HEK293 (cell line): ENCODE results near the gene MYH7B.

Experiments
- ZNF121 ChIP-seq: fragments of 450-650 bp; formaldehyde crosslinking; IDR thresholded peaks from 2 replicates; pipeline ENCODE4 v1.5.1; 2016; ENCODE audit warnings: missing biosample characterization, missing genetic modification characterization
- ZNF530 ChIP-seq: fragments of 450-650 bp; formaldehyde crosslinking; IDR thresholded peaks from 2 replicates; pipeline ENCODE4 v1.5.1; 2016; ENCODE audit warnings: low read depth, missing biosample characterization, missing genetic modification characterization
- TF ChIP-seq, protein P1 (sequence below): sonication (generic); formaldehyde crosslinking; IDR thresholded peaks from 2 replicates; pipeline ENCODE4 v1.8.1; 2022; ENCODE audit warnings: mild to moderate bottlenecking, moderate library complexity, missing genetic modification reagents
- TF ChIP-seq, protein P2 (sequence below): fragments of 450-650 bp; formaldehyde crosslinking; IDR thresholded peaks from 2 replicates; pipeline ENCODE4 v1.5.1; 2016; ENCODE audit warnings: missing biosample characterization, missing genetic modification characterization

DNA sequence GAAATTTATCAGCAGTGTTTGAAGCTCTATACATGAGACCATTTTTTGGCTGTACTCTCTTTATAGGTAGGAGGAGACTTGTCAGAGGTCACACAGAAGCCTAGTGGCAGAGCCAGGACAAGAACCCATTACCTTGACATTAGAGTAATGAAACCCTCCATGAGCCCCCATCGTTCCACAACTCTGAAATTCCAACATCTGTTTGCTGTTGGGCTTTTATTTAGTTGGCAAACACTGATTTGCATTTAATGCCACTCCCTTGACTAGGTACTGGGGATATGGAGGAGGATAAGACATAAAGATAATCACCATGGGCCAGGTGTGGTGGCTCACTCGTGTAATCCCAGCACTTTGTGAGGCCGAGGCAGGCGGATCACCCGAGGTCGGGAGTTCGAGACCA, 1.7 kb upstream of the MYH7B start:
- TF ChIP-seq, protein P1, sequence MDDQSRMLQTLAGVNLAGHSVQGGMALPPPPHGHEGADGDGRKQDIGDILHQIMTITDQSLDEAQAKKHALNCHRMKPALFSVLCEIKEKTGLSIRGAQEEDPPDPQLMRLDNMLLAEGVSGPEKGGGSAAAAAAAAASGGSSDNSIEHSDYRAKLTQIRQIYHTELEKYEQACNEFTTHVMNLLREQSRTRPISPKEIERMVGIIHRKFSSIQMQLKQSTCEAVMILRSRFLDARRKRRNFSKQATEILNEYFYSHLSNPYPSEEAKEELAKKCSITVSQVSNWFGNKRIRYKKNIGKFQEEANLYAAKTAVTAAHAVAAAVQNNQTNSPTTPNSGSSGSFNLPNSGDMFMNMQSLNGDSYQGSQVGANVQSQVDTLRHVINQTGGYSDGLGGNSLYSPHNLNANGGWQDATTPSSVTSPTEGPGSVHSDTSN (CRISPR knock-in tag): no peak
- TF ChIP-seq ZNF121 (tag by site-specific recombination) (no peak), ZNF530 (no peak)
- TF ChIP-seq, protein P2, sequence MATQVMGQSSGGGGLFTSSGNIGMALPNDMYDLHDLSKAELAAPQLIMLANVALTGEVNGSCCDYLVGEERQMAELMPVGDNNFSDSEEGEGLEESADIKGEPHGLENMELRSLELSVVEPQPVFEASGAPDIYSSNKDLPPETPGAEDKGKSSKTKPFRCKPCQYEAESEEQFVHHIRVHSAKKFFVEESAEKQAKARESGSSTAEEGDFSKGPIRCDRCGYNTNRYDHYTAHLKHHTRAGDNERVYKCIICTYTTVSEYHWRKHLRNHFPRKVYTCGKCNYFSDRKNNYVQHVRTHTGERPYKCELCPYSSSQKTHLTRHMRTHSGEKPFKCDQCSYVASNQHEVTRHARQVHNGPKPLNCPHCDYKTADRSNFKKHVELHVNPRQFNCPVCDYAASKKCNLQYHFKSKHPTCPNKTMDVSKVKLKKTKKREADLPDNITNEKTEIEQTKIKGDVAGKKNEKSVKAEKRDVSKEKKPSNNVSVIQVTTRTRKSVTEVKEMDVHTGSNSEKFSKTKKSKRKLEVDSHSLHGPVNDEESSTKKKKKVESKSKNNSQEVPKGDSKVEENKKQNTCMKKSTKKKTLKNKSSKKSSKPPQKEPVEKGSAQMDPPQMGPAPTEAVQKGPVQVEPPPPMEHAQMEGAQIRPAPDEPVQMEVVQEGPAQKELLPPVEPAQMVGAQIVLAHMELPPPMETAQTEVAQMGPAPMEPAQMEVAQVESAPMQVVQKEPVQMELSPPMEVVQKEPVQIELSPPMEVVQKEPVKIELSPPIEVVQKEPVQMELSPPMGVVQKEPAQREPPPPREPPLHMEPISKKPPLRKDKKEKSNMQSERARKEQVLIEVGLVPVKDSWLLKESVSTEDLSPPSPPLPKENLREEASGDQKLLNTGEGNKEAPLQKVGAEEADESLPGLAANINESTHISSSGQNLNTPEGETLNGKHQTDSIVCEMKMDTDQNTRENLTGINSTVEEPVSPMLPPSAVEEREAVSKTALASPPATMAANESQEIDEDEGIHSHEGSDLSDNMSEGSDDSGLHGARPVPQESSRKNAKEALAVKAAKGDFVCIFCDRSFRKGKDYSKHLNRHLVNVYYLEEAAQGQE (tag by site-specific recombination): no peak
